Endothelial cell of umbilical vein (primary cell): ENCODE measurements around the gene TCP11L2. TPM values are rescaled to one million over a fixed set of nuclear protein-coding genes. Genes with fewer than 3 reads are reported as not detected.

Source experiments
- BruUV-seq: library from RNA; stranded (reverse); fragments of 400-500 nt; replicated peaks from 2 replicates; lab custom pipeline; 2021; lab: Mats Ljungman, UMichigan
- CTCF ChIA-PET: fragments of 300-600, 350-600 bp; sonication (Branson Sonifier 250); formaldehyde crosslinking; loops from one replicate; lab custom pipeline; 2021; ENCODE audit warnings: antibody characterized with exemption, inconsistent platforms; lab: Charles Lee
- POLR2A ChIA-PET: fragments of 300-600, 350-600 bp; sonication (Branson Sonifier 250); formaldehyde crosslinking; loops from one replicate; lab custom pipeline; 2021; ENCODE audit warnings: antibody characterized with exemption, inconsistent platforms; lab: Charles Lee
- DNase-seq: peaks from one replicate; pipeline ENCODE4 v3.0.0-alpha.2; 2011; ENCODE audit warnings: low read depth, low spot score
- FAIRE-seq: peaks from 2 replicates; lab custom pipeline; 2011; peaks lifted over from hg19 to GRCh38; lab: Jason Lieb, UNC
- H2AFZ ChIP-seq: 2 replicates; pipeline ENCODE4 v1.6.0; 2012; ENCODE audit warnings: low read depth, low read length, control low read depth, inconsistent platforms
- H3K27ac ChIP-seq: 2 replicates; pipeline ENCODE4 v1.5.1; 2011; ENCODE audit warnings: low read depth, mild to moderate bottlenecking, control low read depth, low read length, moderate library complexity; ENCODE audit not compliant: insufficient read depth
- H3K27me3 ChIP-seq, 2 experiments: 2 replicates each; pipeline versions ENCODE4 v1.6.0 to v1.6.1; 2011; ENCODE audit warnings: low read length in 2 of 2, mixed read lengths in 1 of 2; ENCODE audit not compliant: control insufficient read depth in 2 of 2, insufficient read depth in 2 of 2
- H3K36me3 ChIP-seq, 2 experiments: 2 replicates in 1 of 2; 3 replicates in 1 of 2; pipeline ENCODE4 v1.5.1; 2011; ENCODE audit warnings: low read length in 2 of 2, mild to moderate bottlenecking in 1 of 2, moderate library complexity in 1 of 2; ENCODE audit not compliant: control insufficient read depth in 2 of 2, insufficient read depth in 2 of 2; ENCODE audit errors: extremely low read depth in 1 of 2
- H3K4me1 ChIP-seq: 3 replicates; pipeline ENCODE4 v1.5.1; 2011; ENCODE audit warnings: mild to moderate bottlenecking, low read length; ENCODE audit not compliant: control insufficient read depth, insufficient read depth; ENCODE audit errors: extremely low read depth
- H3K4me2 ChIP-seq: 2 replicates; pipeline ENCODE4 v1.6.1; 2011; ENCODE audit warnings: low read length, control low read depth, mixed read lengths; ENCODE audit not compliant: insufficient read depth
- H3K4me3 ChIP-seq, 3 experiments: fragments of 200-600 bp in 1 of 3; sonication (generic), shearing (Covaris generic) in 1 of 3; replicated peaks in 1 of 3; 2 replicates each; pipeline ENCODE4 v1.5.1; 2011 to 2016; ENCODE audit warnings: control low read depth in 3 of 3, low read length in 3 of 3, mild to moderate bottlenecking in 2 of 3, inconsistent platforms in 1 of 3, low read depth in 1 of 3, moderate library complexity in 1 of 3; ENCODE audit not compliant: insufficient read depth in 1 of 3
- H3K79me2 ChIP-seq: 2 replicates; pipeline ENCODE4 v1.6.0; 2012; ENCODE audit warnings: low read length, inconsistent platforms; ENCODE audit not compliant: control insufficient read depth, insufficient read depth
- H3K9ac ChIP-seq: replicated peaks from 2 replicates; pipeline ENCODE3; 2011; ENCODE audit warnings: low read length, control low read depth; ENCODE audit not compliant: insufficient read depth; ENCODE audit errors: extremely low read depth
- H3K9me1 ChIP-seq: replicated peaks from 3 replicates; pipeline ENCODE4 v1.6.0; 2011; ENCODE audit warnings: mild to moderate bottlenecking, low read length; ENCODE audit not compliant: control insufficient read depth, insufficient read depth; ENCODE audit errors: extremely low read depth
- H3K9me3 ChIP-seq: replicated peaks from 2 replicates; pipeline ENCODE4 v1.5.1; 2012; ENCODE audit warnings: low read length, inconsistent platforms; ENCODE audit not compliant: control insufficient read depth, insufficient read depth
- H4K20me1 ChIP-seq: replicated peaks from 2 replicates; pipeline ENCODE3; 2011; ENCODE audit warnings: mild to moderate bottlenecking, low read length; ENCODE audit not compliant: control insufficient read depth, insufficient read depth; ENCODE audit errors: extremely low read depth
- CTCF ChIP-seq, 2 donors: IDR thresholded peaks; 1 replicate in 1 of 2; 2 replicates in 1 of 2; pipeline ENCODE4 v1.5.1; 2011; ENCODE audit warnings: low read length in 2 of 2, mild to moderate bottlenecking in 2 of 2, moderate library complexity in 2 of 2, control low read depth in 1 of 2, inconsistent platforms in 1 of 2, low read depth in 1 of 2; ENCODE audit not compliant: insufficient read depth in 1 of 2; ENCODE audit errors: extremely low read depth in 1 of 2
- EZH2 ChIP-seq: IDR thresholded peaks from 2 replicates; pipeline ENCODE4 v1.6.1; 2012; ENCODE audit warnings: borderline replicate concordance, low read depth, mild to moderate bottlenecking, moderate library complexity, low read length, inconsistent platforms; ENCODE audit not compliant: severe bottlenecking
- FOS ChIP-seq: IDR thresholded peaks from 2 replicates; pipeline ENCODE4 v1.6.1; 2011; ENCODE audit warnings: mild to moderate bottlenecking, low read length, moderate library complexity, borderline replicate concordance; ENCODE audit not compliant: insufficient read depth
- GATA2 ChIP-seq: IDR thresholded peaks from 2 replicates; pipeline ENCODE4 v1.7.0; 2011; ENCODE audit warnings: low read depth, mild to moderate bottlenecking, moderate library complexity, mixed read lengths, low read length; ENCODE audit not compliant: insufficient read length, insufficient read depth
- JUN ChIP-seq: IDR thresholded peaks from 2 replicates; pipeline ENCODE4 v1.6.1; 2011; ENCODE audit warnings: borderline replicate concordance, low read depth; ENCODE audit not compliant: insufficient read length, insufficient read depth
- MYC ChIP-seq: IDR thresholded peaks from one replicate; pipeline ENCODE4 v1.6.1; 2011; ENCODE audit warnings: mild to moderate bottlenecking, low read depth, low read length
- POLR2A ChIP-seq: IDR thresholded peaks from 2 replicates; pipeline ENCODE4 v1.6.1; 2012; ENCODE audit warnings: low read depth, mild to moderate bottlenecking, control low read depth, low read length
- POLR2AphosphoS5 ChIP-seq: IDR thresholded peaks from 2 replicates; pipeline ENCODE4 v1.6.1; 2012; ENCODE audit warnings: low read depth, mild to moderate bottlenecking, control low read depth, low read length, moderate library complexity; ENCODE audit not compliant: insufficient read depth
- dilution Hi-C: fragments of 300-500 bp; cut with MboI; formaldehyde crosslinking; loops from one replicate; pipeline ENCODE4 v1.15.0; 2019; ENCODE audit warnings: low sequenced_read_pairs; ENCODE audit not compliant: extremely low pct_ligation_motif_present
- intact Hi-C: fragments of 100-400 bp; cut with micrococcal nuclease; formaldehyde crosslinking; loops from one replicate; pipeline ENCODE4 v1.10.0; 2022
- polyA plus RNA-seq, 4 experiments: library from polyadenylated mRNA; depleted of rRNA in 3 of 4; stranded (reverse) in 3 of 4; unstranded in 1 of 4; fragments of >200 nt; gene quantifications; 2 replicates each; pipeline versions ENCODE4 v1.2.1 to v1.2.3, GENCODE V29; 2011 to 2012; ENCODE audit warnings: missing spikeins in 1 of 4
- total RNA-seq: library from RNA; stranded (reverse); gene quantifications from 2 replicates; pipeline ENCODE4 v1.2.3, GENCODE V29; 2021
- TF ChIP-seq, protein P1 (sequence below): IDR thresholded peaks from 2 replicates; pipeline ENCODE4 v1.6.1; 2011; ENCODE audit not compliant: insufficient read depth, insufficient read length

Gene TCP11L2
- total and polyA plus RNA-seq, 2 donors (not counting 3 experiments of a cell fraction or from before 2014, with no cell fraction given), result 6.0 to 18.7 TPM

- TF ChIP-seq, protein P1, sequence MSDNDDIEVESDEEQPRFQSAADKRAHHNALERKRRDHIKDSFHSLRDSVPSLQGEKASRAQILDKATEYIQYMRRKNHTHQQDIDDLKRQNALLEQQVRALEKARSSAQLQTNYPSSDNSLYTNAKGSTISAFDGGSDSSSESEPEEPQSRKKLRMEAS, result no peak
- no peak for TF ChIP-seq POLR2A
- TF ChIP-seq GATA2, result no peak
- TF ChIP-seq MYC, result no peak
- TF ChIP-seq EZH2, result no peak
- no peak for TF ChIP-seq JUN
- TF ChIP-seq CTCF (IDR thresholded peaks at IDR 0.05; ENCODE audit: extremely low read depth in 1 of 2, insufficient read depth in 1 of 2, low read depth in 1 of 2, low read length in 2 of 2), result no peak
- TF ChIP-seq FOS, result no peak
- no peak for TF ChIP-seq POLR2AphosphoS5
- CTCF ChIA-PET, result interaction anchor here (1.1 to 3.6 kb wide), 5 partner anchors 15 to 71 kb away, joined by 3 to 20 read pairs (median 3); no protein-coding TSS in a partner anchor
- no peak for DNase-seq
- Histone ChIP-seq H3K27ac (no peak overlapping the region), H3K36me3 (no peaks in the 10 kb centered on the region), H3K4me2 (no peak overlapping the region), H3K9me3 (no peaks in the 10 kb centered on the region), H3K9me1 (no peaks in the 10 kb centered on the region), H3K4me1 (peaks cover 11% of the 10 kb centered on the region), H4K20me1 (no peaks in the 10 kb centered on the region), H2AFZ (no peak overlapping the region), H3K4me3 (no peak overlapping the region), H3K79me2 (no peaks in the 10 kb centered on the region), H3K27me3 (no peaks in the 10 kb centered on the region), H3K9ac (no peak overlapping the region)
- intact Hi-C loops (no loop called here), dilution Hi-C loops (no loop called here)
- BruUV-seq, result no TSS peak
- POLR2A ChIA-PET, result no interaction called here
- no peak for FAIRE-seq
Measured at GRCh38 chr12:106297681-106298080, 4.9 kb upstream of the TCP11L2 start.
